ENCODE measurements around the gene KRT85. TPM values are rescaled to one million over a fixed set of nuclear protein-coding genes. Genes with fewer than 3 reads are reported as not detected.

The KRT85 gene
- total and polyA plus RNA-seq, 2 of the 4 experiments (the other 2 are of a cell fraction), result not detected

DNA sequence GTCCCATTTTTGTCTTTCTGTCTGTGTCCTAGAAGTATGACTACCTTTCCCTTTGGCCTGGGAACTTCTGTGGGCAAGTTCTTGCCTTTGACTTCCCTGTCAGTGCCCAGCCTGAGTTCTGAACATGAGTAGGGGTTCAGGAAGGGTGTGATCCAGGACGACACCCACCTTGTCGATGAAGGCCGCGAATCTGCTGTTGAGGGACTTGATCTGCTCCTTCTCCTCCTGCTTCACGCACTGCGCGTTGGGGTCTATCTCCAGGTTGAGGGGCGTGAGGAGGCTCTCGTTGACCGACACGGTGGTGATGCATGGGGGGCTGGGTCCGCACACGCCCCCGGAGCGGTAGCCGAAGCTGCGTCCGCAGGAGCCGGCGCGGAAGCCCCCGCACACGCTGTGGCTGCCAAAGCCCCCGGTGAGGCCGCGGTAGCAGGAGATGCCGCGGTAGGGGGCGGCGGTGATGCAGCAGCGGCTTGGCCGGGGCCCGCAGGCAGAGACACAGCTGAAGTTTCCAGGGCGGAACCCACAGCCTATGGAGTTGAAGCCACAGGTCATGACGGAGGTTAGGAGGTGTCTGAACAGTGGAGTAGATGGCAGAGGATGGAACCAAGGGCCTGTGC is 46.4 kb downstream of the KRT85 start, which contains the start of gene KRT83:
Gene KRT83 (minus strand): TSS at position 615 of the 617 bp plus-strand sequence. CDS start 63 bp downstream, at position 552.
- no peak within 1 kb of the TSS for H2AK9ac ChIP-seq (replicated peaks; ENCODE audit: low read depth, low read length, poor library complexity)
- H3K27ac ChIP-seq (ENCODE audit: insufficient read depth, low read length), result no peak within 1 kb of the TSS
- intact Hi-C loops (cut with micrococcal nuclease), result no loop called here
- H3K14ac ChIP-seq (replicated peaks; ENCODE audit: low read depth, low read length), result no peak within 1 kb of the TSS
- dilution Hi-C loops (cut with HindIII; ENCODE audit: low sequenced_read_pairs, unreplicated experiment), result no loop called here
- H3K9me3 ChIP-seq (ENCODE audit: control insufficient read depth, insufficient read depth, low read length), result no peaks in the 10 kb centered on the region
- H3K9ac ChIP-seq (ENCODE audit: low read depth, low read length), result no peak within 1 kb of the TSS
- no peak for ATAC-seq (ENCODE audit: low read depth)
- H2AFZ ChIP-seq (replicated peaks; ENCODE audit: low read length, poor library complexity), result no peak within 1 kb of the TSS
- peaks cover 76% of the 10 kb centered on the region for H3K27me3 ChIP-seq (ENCODE audit: control insufficient read depth, insufficient read depth, low read length)
- no peak within 1 kb of the TSS for H3K56ac ChIP-seq (ENCODE audit: extremely low read depth, insufficient read depth, low read length)
- H3K4me2 ChIP-seq (ENCODE audit: low read depth, low read length), result no peak within 1 kb of the TSS
- no peak within 1 kb of the TSS for H4K8ac ChIP-seq (ENCODE audit: low read depth in 2 of 2, low read length in 2 of 2)
- no peaks in the 10 kb centered on the region for H3K79me1 ChIP-seq (ENCODE audit: low read depth in 1 of 2, low read length in 2 of 2)
- no peak within 1 kb of the TSS for H3K23ac ChIP-seq (ENCODE audit: low read depth, low read length)
- H2AK5ac ChIP-seq (ENCODE audit: low read depth, low read length), result no peak within 1 kb of the TSS
- WGBS, 2 experiments (ENCODE audit: extremely low coverage in 2 of 2, insufficient read length in 1 of 2), result 53% methylated on average over 3 of the region's 35 CpGs; no CpG with 5 or more reads in 1 of the 2 experiments
- no peaks in the 10 kb centered on the region for H3K36me3 ChIP-seq (ENCODE audit: control insufficient read depth, insufficient read depth, low read length)
- no peak within 1 kb of the TSS for H2BK120ac ChIP-seq (ENCODE audit: low read depth, low read length)
- no peak within 1 kb of the TSS for H4K5ac ChIP-seq (ENCODE audit: low read depth, low read length)
- POLR2A ChIA-PET (ENCODE audit: unreplicated experiment), result no interaction called here
- H2BK5ac ChIP-seq (ENCODE audit: low read depth, low read length, poor library complexity, severe bottlenecking), result no peak within 1 kb of the TSS
- no peaks in the 10 kb centered on the region for H3K9me1 ChIP-seq (ENCODE audit: insufficient read depth, low read length)
- H2BK15ac ChIP-seq (ENCODE audit: low read depth, low read length), result no peak within 1 kb of the TSS
- TF ChIP-seq MXI1 (IDR thresholded peaks at IDR 0.05; ENCODE audit: borderline replicate concordance, low read depth, low read length), result no peak
- TF ChIP-seq MAFK (IDR thresholded peaks at IDR 0.05; ENCODE audit: low read depth, low read length), result no peak
- TF ChIP-seq, protein P1, sequence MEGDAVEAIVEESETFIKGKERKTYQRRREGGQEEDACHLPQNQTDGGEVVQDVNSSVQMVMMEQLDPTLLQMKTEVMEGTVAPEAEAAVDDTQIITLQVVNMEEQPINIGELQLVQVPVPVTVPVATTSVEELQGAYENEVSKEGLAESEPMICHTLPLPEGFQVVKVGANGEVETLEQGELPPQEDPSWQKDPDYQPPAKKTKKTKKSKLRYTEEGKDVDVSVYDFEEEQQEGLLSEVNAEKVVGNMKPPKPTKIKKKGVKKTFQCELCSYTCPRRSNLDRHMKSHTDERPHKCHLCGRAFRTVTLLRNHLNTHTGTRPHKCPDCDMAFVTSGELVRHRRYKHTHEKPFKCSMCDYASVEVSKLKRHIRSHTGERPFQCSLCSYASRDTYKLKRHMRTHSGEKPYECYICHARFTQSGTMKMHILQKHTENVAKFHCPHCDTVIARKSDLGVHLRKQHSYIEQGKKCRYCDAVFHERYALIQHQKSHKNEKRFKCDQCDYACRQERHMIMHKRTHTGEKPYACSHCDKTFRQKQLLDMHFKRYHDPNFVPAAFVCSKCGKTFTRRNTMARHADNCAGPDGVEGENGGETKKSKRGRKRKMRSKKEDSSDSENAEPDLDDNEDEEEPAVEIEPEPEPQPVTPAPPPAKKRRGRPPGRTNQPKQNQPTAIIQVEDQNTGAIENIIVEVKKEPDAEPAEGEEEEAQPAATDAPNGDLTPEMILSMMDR (conservative IDR thresholded peaks at IDR 0.05; ENCODE audit: low read depth, low read length), result no peak
- TF ChIP-seq POLR2A (IDR thresholded peaks at IDR 0.05; ENCODE audit: low read depth, low read length), result no peak
- TF ChIP-seq FOS (IDR thresholded peaks at IDR 0.05; ENCODE audit: low read depth, low read length), result no peak
- TF ChIP-seq MAZ (IDR thresholded peaks at IDR 0.05; ENCODE audit: borderline replicate concordance, low read depth, low read length), result no peak
- TF ChIP-seq, protein P2, sequence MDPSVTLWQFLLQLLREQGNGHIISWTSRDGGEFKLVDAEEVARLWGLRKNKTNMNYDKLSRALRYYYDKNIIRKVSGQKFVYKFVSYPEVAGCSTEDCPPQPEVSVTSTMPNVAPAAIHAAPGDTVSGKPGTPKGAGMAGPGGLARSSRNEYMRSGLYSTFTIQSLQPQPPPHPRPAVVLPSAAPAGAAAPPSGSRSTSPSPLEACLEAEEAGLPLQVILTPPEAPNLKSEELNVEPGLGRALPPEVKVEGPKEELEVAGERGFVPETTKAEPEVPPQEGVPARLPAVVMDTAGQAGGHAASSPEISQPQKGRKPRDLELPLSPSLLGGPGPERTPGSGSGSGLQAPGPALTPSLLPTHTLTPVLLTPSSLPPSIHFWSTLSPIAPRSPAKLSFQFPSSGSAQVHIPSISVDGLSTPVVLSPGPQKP (IDR thresholded peaks at IDR 0.05; ENCODE audit: borderline replicate concordance, low read depth, low read length), result no peak
- TF ChIP-seq RFX5 (IDR thresholded peaks at IDR 0.05; ENCODE audit: low read depth, low read length), result no peak
- no peak for TF ChIP-seq RAD21 (IDR thresholded peaks at IDR 0.05; ENCODE audit: low read length)
- no peak for TF ChIP-seq RCOR1 (IDR thresholded peaks at IDR 0.05; ENCODE audit: insufficient replicate concordance, low read length)
- no peak for TF ChIP-seq CHD1 (IDR thresholded peaks at IDR 0.05; ENCODE audit: low read depth, low read length)
- TF ChIP-seq NFE2L2 (IDR thresholded peaks at IDR 0.05; ENCODE audit: low read depth, low read length), result no peak
- no peak for TF ChIP-seq SMC3 (IDR thresholded peaks at IDR 0.05; ENCODE audit: low read depth, low read length)
- TF ChIP-seq CEBPB (IDR thresholded peaks at IDR 0.05; ENCODE audit: low read depth, low read length), result no peak
- TF ChIP-seq, protein P3, sequence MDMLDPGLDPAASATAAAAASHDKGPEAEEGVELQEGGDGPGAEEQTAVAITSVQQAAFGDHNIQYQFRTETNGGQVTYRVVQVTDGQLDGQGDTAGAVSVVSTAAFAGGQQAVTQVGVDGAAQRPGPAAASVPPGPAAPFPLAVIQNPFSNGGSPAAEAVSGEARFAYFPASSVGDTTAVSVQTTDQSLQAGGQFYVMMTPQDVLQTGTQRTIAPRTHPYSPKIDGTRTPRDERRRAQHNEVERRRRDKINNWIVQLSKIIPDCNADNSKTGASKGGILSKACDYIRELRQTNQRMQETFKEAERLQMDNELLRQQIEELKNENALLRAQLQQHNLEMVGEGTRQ (IDR thresholded peaks at IDR 0.05; ENCODE audit: low read depth, low read length), result no peak
- TF ChIP-seq BHLHE40 (IDR thresholded peaks at IDR 0.05; ENCODE audit: low read depth, low read length), result no peak
- H3K4me1 ChIP-seq (ENCODE audit: control insufficient read depth, insufficient read depth, low read length), result no peaks in the 10 kb centered on the region
- no peak for DNase-seq
- H3K4ac ChIP-seq (ENCODE audit: low read depth, low read length), result no peak within 1 kb of the TSS
- H4K20me1 ChIP-seq (ENCODE audit: insufficient read depth, low read length), result no peaks in the 10 kb centered on the region
- H2BK20ac ChIP-seq (ENCODE audit: low read depth, low read length), result no peak within 1 kb of the TSS
- H3K4me3 ChIP-seq (ENCODE audit: insufficient read depth, low read depth, low read length), result no peak within 1 kb of the TSS
- H3K18ac ChIP-seq (ENCODE audit: low read depth, low read length), result no peak within 1 kb of the TSS
- no peak within 1 kb of the TSS for H4K91ac ChIP-seq (ENCODE audit: insufficient read depth, low read depth, low read length)
- CTCF ChIA-PET, result no interaction called here
- no TSS peak for BruUV-seq (replicated peaks)
- in situ Hi-C loops (cut with MboI; ENCODE audit: low sequenced_read_pairs), result no loop called here
